Measurements from ENCODE around the gene WARS2. TPM values are rescaled to one million over a fixed set of nuclear protein-coding genes. Genes with fewer than 3 reads are reported as not detected.

The WARS2 gene
- total RNA-seq, 1 donor from 2014 or later, result 8.9 TPM

GRCh38 chr1:119093721-119094120 lies 46.7 kb downstream of the WARS2 start:
- no peak for TF ChIP-seq CTCF (IDR thresholded peaks at IDR 0.05)
- intact Hi-C loops (cut with DNase I), result no loop called here
- peaks cover 6% of the 10 kb centered on the region for H3K9me3 ChIP-seq
- H3K27me3 ChIP-seq (ENCODE audit: low read depth), result no peaks in the 10 kb centered on the region
- H3K4me1 ChIP-seq, result no peaks in the 10 kb centered on the region
- ATAC-seq (no peak), DNase-seq (no peak)
- no peak overlapping the region for H3K4me3 ChIP-seq
- no peaks in the 10 kb centered on the region for H3K36me3 ChIP-seq
- H3K27ac ChIP-seq, result no peak overlapping the region

GRCh38 chr1:119091618-119092017 lies 48.8 kb downstream of the WARS2 start:
- Histone ChIP-seq H3K27ac (no peak overlapping the region), H3K27me3 (ENCODE audit: low read depth) (no peaks in the 10 kb centered on the region), H3K4me3 (no peak overlapping the region), H3K36me3 (no peaks in the 10 kb centered on the region), H3K9me3 (peaks cover 6% of the 10 kb centered on the region), H3K4me1 (no peaks in the 10 kb centered on the region)
- no peak for TF ChIP-seq CTCF (IDR thresholded peaks at IDR 0.05)
- ATAC-seq, result no peak
- DNase-seq, result no peak
- intact Hi-C loops (cut with DNase I), result no loop called here

- Histone ChIP-seq H3K36me3 (no peaks in the 10 kb centered on the region), H3K4me1 (no peaks in the 10 kb centered on the region), H3K27ac (no peak overlapping the region), H3K27me3 (ENCODE audit: low read depth) (no peaks in the 10 kb centered on the region), H3K9me3 (peaks cover 6% of the 10 kb centered on the region), H3K4me3 (no peak overlapping the region)
- no peak for ATAC-seq
- intact Hi-C loops (cut with DNase I), result no loop called here
- no peak for TF ChIP-seq CTCF (IDR thresholded peaks at IDR 0.05)
- DNase-seq, result no peak
Observed at GRCh38 chr1:119090250-119090649, 50.2 kb downstream of the WARS2 start.

GRCh38 chr1:119086830-119087229 lies 53.6 kb downstream of the WARS2 start:
- intact Hi-C loops (cut with DNase I), result no loop called here
- Histone ChIP-seq H3K27me3 (ENCODE audit: low read depth) (no peaks in the 10 kb centered on the region), H3K36me3 (no peaks in the 10 kb centered on the region), H3K4me3 (no peak overlapping the region), H3K27ac (no peak overlapping the region), H3K9me3 (peaks cover 6% of the 10 kb centered on the region), H3K4me1 (no peaks in the 10 kb centered on the region)
- ATAC-seq (no peak), DNase-seq (no peak)
- no peak for TF ChIP-seq CTCF (IDR thresholded peaks at IDR 0.05)

GRCh38 chr1:119084798-119085197 lies 55.7 kb downstream of the WARS2 start:
- Histone ChIP-seq H3K36me3 (no peaks in the 10 kb centered on the region), H3K27me3 (ENCODE audit: low read depth) (no peaks in the 10 kb centered on the region), H3K9me3 (peaks cover 2% of the 10 kb centered on the region), H3K4me3 (no peak overlapping the region), H3K4me1 (no peaks in the 10 kb centered on the region), H3K27ac (no peak overlapping the region)
- DNase-seq (no peak), ATAC-seq (no peak)
- intact Hi-C loops (cut with DNase I), result no loop called here
- TF ChIP-seq CTCF (IDR thresholded peaks at IDR 0.05), result no peak

- H3K27ac ChIP-seq, result no peak overlapping the region
- no peaks in the 10 kb centered on the region for H3K4me1 ChIP-seq
- TF ChIP-seq CTCF (IDR thresholded peaks at IDR 0.05), result no peak
- DNase-seq, result no peak
- intact Hi-C loops (cut with DNase I), result no loop called here
- no peak for ATAC-seq
- no peak overlapping the region for H3K4me3 ChIP-seq
- no peaks in the 10 kb centered on the region for H3K36me3 ChIP-seq
- H3K9me3 ChIP-seq, result no peaks in the 10 kb centered on the region
- no peaks in the 10 kb centered on the region for H3K27me3 ChIP-seq (ENCODE audit: low read depth)
Observed at GRCh38 chr1:119083980-119084379, 56.5 kb downstream of the WARS2 start.

Data from lower lobe of right lung (tissue), 2 donors.